K562 (cell line): ENCODE measurements around the gene GLIS2.

Experiments used
- CAMTA2 ChIP-seq: fragments of 250-450 bp; sonication (Bioruptor Pico); conservative IDR thresholded peaks from 2 replicates; pipeline ENCODE4 v1.5.1; 2022
- CBFA2T3 ChIP-seq: fragments of 450-650 bp; IDR thresholded peaks from 2 replicates; pipeline ENCODE4 v1.6.1; 2017
- POLR2A ChIP-seq: fragments of 450-650 bp; conservative IDR thresholded peaks from 2 replicates; pipeline ENCODE4 v1.6.1; 2016
- ZBTB17 ChIP-seq: fragments of 450-650 bp; formaldehyde crosslinking; IDR thresholded peaks from 2 replicates; pipeline ENCODE4 v1.4.0; 2020; ENCODE audit warnings: mild to moderate bottlenecking
- ZNF224 ChIP-seq: sonication (generic); formaldehyde crosslinking; IDR thresholded peaks from 2 replicates; pipeline ENCODE4 v1.8.0; 2022; ENCODE audit warnings: mild to moderate bottlenecking, missing genetic modification reagents
- ZNF263 ChIP-seq: sonication (generic); formaldehyde crosslinking; IDR thresholded peaks from 2 replicates; pipeline ENCODE4 v1.8.0; 2022; ENCODE audit warnings: mild to moderate bottlenecking, missing genetic modification reagents, borderline replicate concordance
- ZNF717 ChIP-seq: fragments of 250-450 bp; sonication (Bioruptor Pico); IDR thresholded peaks from 2 replicates; pipeline ENCODE4 v1.5.0; 2021

DNA sequence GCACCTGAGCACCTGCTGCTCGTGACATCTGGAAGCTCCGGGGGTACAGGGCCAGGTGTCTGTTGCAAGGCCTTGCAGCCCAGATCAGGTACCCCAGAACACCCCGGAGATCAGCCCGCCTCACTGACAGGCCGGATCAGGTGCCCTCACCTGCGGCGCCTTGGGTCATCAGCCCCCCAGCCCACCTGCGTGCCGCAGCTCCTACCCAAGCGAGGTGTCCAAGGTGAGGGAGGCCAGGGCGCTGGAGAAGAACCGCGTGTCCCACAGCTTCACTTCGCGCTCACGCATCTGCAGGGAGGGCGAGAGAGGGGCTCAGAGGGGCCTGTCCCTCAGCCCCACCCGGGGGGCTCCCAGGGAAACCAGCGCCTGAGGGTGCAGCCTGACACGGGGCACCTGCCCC lies 71.9 kb downstream of the GLIS2 start:
- TF ChIP-seq ZNF224 (CRISPR knock-in tag) (no peak), CAMTA2 (CRISPR knock-in tag) (no peak), POLR2A (no peak), ZBTB17 (CRISPR knock-in tag) (no peak), ZNF263 (CRISPR knock-in tag) (no peak), ZNF717 (CRISPR knock-in tag) (no peak), CBFA2T3 (no peak)
